ENCODE measurements around the gene SGO1.
A peak's percentile ranks its signal among the peaks of the same experiment; 100 is the strongest.

The SGO1 gene

GRCh38 chr3:20225769-20226168 is 39.8 kb upstream of the SGO1 start:
- peak in 1 of 2 donors; percentile 67 for DNase-seq
- Histone ChIP-seq H4K91ac (ENCODE audit: low read depth, low read length) (no peak overlapping the region), H3K4me2 (ENCODE audit: low read length) (no peak overlapping the region), H2AFZ (ENCODE audit: insufficient read depth, low read length, poor library complexity) (no peak overlapping the region), H2BK12ac (ENCODE audit: low read length) (no peak overlapping the region), H3K9ac (ENCODE audit: low read length) (no peak overlapping the region), H2AK5ac (ENCODE audit: low read length) (no peak overlapping the region), H3K27me3 (ENCODE audit: insufficient read depth, low read length) (no peaks in the 10 kb centered on the region), H4K8ac (ENCODE audit: low read depth, low read length) (no peak overlapping the region), H3K4me1 (ENCODE audit: control insufficient read depth in 1 of 2, insufficient read depth in 2 of 2, low read length in 2 of 2) (no peaks in the 10 kb centered on the region), H3K14ac (ENCODE audit: low read length) (no peak overlapping the region), H3K9me3 (ENCODE audit: insufficient read depth, low read depth, low read length) (no peaks in the 10 kb centered on the region), H3K23ac (ENCODE audit: low read length) (no peak overlapping the region), H3K79me1 (ENCODE audit: low read length) (no peaks in the 10 kb centered on the region), H2BK120ac (ENCODE audit: insufficient read depth, low read length, poor library complexity) (no peak overlapping the region), H3K4me3 (ENCODE audit: low read depth, low read length) (no peak overlapping the region), H3K4ac (ENCODE audit: low read depth, low read length) (no peak overlapping the region), H3K36me3 (ENCODE audit: control insufficient read depth in 1 of 2, insufficient read depth in 2 of 2, low read length in 2 of 2) (no peaks in the 10 kb centered on the region), H4K12ac (ENCODE audit: low read depth, low read length) (no peak overlapping the region), H2BK5ac (ENCODE audit: low read depth, low read length, poor library complexity) (no peak overlapping the region), H3K79me2 (ENCODE audit: control insufficient read depth, insufficient read depth, low read length, poor library complexity) (no peaks in the 10 kb centered on the region), H3K18ac (ENCODE audit: low read length) (no peak overlapping the region), H3K27ac (ENCODE audit: low read depth, low read length) (no peak overlapping the region)
- WGBS (ENCODE audit: extremely low coverage, insufficient coverage, insufficient read length): no CpG with 5 or more reads among the region's 2 CpGs

GRCh38 chr3:20222274-20222673 is 36.3 kb upstream of the SGO1 start:
- no peak overlapping the region for H3K23ac ChIP-seq (ENCODE audit: low read length)
- no peak overlapping the region for H4K8ac ChIP-seq (ENCODE audit: low read depth, low read length)
- no peak overlapping the region for H2AK5ac ChIP-seq (ENCODE audit: low read length)
- no peaks in the 10 kb centered on the region for H3K27me3 ChIP-seq (ENCODE audit: insufficient read depth, low read length)
- H3K79me1 ChIP-seq (ENCODE audit: low read length): no peaks in the 10 kb centered on the region
- no peak for DNase-seq
- no peak overlapping the region for H3K4me3 ChIP-seq (ENCODE audit: low read depth, low read length)
- H2BK5ac ChIP-seq (ENCODE audit: low read depth, low read length, poor library complexity): no peak overlapping the region
- no peak overlapping the region for H3K18ac ChIP-seq (ENCODE audit: low read length)
- H3K9ac ChIP-seq (ENCODE audit: low read length): no peak overlapping the region
- H3K9me3 ChIP-seq (ENCODE audit: insufficient read depth, low read depth, low read length): no peaks in the 10 kb centered on the region
- no peak overlapping the region for H3K14ac ChIP-seq (ENCODE audit: low read length)
- no CpG with 5 or more reads among the region's 2 CpGs for WGBS (ENCODE audit: extremely low coverage, insufficient coverage, insufficient read length)
- H3K79me2 ChIP-seq (ENCODE audit: control insufficient read depth, insufficient read depth, low read length, poor library complexity): no peaks in the 10 kb centered on the region
- H3K27ac ChIP-seq (ENCODE audit: low read depth, low read length): no peak overlapping the region
- no peak overlapping the region for H2AFZ ChIP-seq (ENCODE audit: insufficient read depth, low read length, poor library complexity)
- no peak overlapping the region for H3K4me2 ChIP-seq (ENCODE audit: low read length)
- H3K4ac ChIP-seq (ENCODE audit: low read depth, low read length): no peak overlapping the region
- no peak overlapping the region for H4K91ac ChIP-seq (ENCODE audit: low read depth, low read length)
- no peaks in the 10 kb centered on the region for H3K36me3 ChIP-seq (ENCODE audit: control insufficient read depth in 1 of 2, insufficient read depth in 2 of 2, low read length in 2 of 2)
- H2BK120ac ChIP-seq (ENCODE audit: insufficient read depth, low read length, poor library complexity): no peak overlapping the region
- no peaks in the 10 kb centered on the region for H3K4me1 ChIP-seq (ENCODE audit: control insufficient read depth in 1 of 2, insufficient read depth in 2 of 2, low read length in 2 of 2)
- H2BK12ac ChIP-seq (ENCODE audit: low read length): no peak overlapping the region
- no peak overlapping the region for H4K12ac ChIP-seq (ENCODE audit: low read depth, low read length)

- Histone ChIP-seq H3K14ac (ENCODE audit: low read length) (no peak overlapping the region), H2BK12ac (ENCODE audit: low read length) (no peak overlapping the region), H4K91ac (ENCODE audit: low read depth, low read length) (no peak overlapping the region), H3K23ac (ENCODE audit: low read length) (no peak overlapping the region), H3K27ac (ENCODE audit: low read depth, low read length) (no peak overlapping the region), H3K79me2 (ENCODE audit: control insufficient read depth, insufficient read depth, low read length, poor library complexity) (no peaks in the 10 kb centered on the region), H3K4ac (ENCODE audit: low read depth, low read length) (no peak overlapping the region), H4K8ac (ENCODE audit: low read depth, low read length) (no peak overlapping the region), H3K18ac (ENCODE audit: low read length) (no peak overlapping the region), H3K9ac (ENCODE audit: low read length) (no peak overlapping the region), H3K4me2 (ENCODE audit: low read length) (no peak overlapping the region), H2AFZ (ENCODE audit: insufficient read depth, low read length, poor library complexity) (no peak overlapping the region), H2BK120ac (ENCODE audit: insufficient read depth, low read length, poor library complexity) (no peak overlapping the region), H3K79me1 (ENCODE audit: low read length) (no peaks in the 10 kb centered on the region), H2BK5ac (ENCODE audit: low read depth, low read length, poor library complexity) (no peak overlapping the region), H3K36me3 (ENCODE audit: control insufficient read depth in 1 of 2, insufficient read depth in 2 of 2, low read length in 2 of 2) (no peaks in the 10 kb centered on the region), H2AK5ac (ENCODE audit: low read length) (no peak overlapping the region), H3K9me3 (ENCODE audit: insufficient read depth, low read depth, low read length) (no peaks in the 10 kb centered on the region), H3K27me3 (ENCODE audit: insufficient read depth, low read length) (no peaks in the 10 kb centered on the region), H3K4me3 (ENCODE audit: low read depth, low read length) (no peak overlapping the region), H4K12ac (ENCODE audit: low read depth, low read length) (no peak overlapping the region), H3K4me1 (ENCODE audit: control insufficient read depth in 1 of 2, insufficient read depth in 2 of 2, low read length in 2 of 2) (no peaks in the 10 kb centered on the region)
- no peak for DNase-seq
- no CpG with 5 or more reads among the region's 3 CpGs for WGBS (ENCODE audit: extremely low coverage, insufficient coverage, insufficient read length)
Measured at GRCh38 chr3:20218215-20218614, 32.2 kb upstream of the SGO1 start.

GRCh38 chr3:20215636-20216035 is 29.6 kb upstream of the SGO1 start:
- no peak overlapping the region for H4K8ac ChIP-seq (ENCODE audit: low read depth, low read length)
- H3K4me2 ChIP-seq (ENCODE audit: low read length): no peak overlapping the region
- H2AK5ac ChIP-seq (ENCODE audit: low read length): no peak overlapping the region
- H3K4me1 ChIP-seq (ENCODE audit: control insufficient read depth in 1 of 2, insufficient read depth in 2 of 2, low read length in 2 of 2): no peaks in the 10 kb centered on the region
- H3K23ac ChIP-seq (ENCODE audit: low read length): no peak overlapping the region
- H3K79me1 ChIP-seq (ENCODE audit: low read length): no peaks in the 10 kb centered on the region
- H3K27ac ChIP-seq (ENCODE audit: low read depth, low read length): no peak overlapping the region
- no peak overlapping the region for H4K12ac ChIP-seq (ENCODE audit: low read depth, low read length)
- H3K9me3 ChIP-seq (ENCODE audit: insufficient read depth, low read depth, low read length): no peaks in the 10 kb centered on the region
- H3K4ac ChIP-seq (ENCODE audit: low read depth, low read length): no peak overlapping the region
- H3K18ac ChIP-seq (ENCODE audit: low read length): no peak overlapping the region
- no peak overlapping the region for H4K91ac ChIP-seq (ENCODE audit: low read depth, low read length)
- no peak overlapping the region for H3K4me3 ChIP-seq (ENCODE audit: low read depth, low read length)
- H2BK12ac ChIP-seq (ENCODE audit: low read length): no peak overlapping the region
- H3K27me3 ChIP-seq (ENCODE audit: insufficient read depth, low read length): no peaks in the 10 kb centered on the region
- no peak overlapping the region for H2AFZ ChIP-seq (ENCODE audit: insufficient read depth, low read length, poor library complexity)
- no peaks in the 10 kb centered on the region for H3K79me2 ChIP-seq (ENCODE audit: control insufficient read depth, insufficient read depth, low read length, poor library complexity)
- WGBS (ENCODE audit: extremely low coverage, insufficient coverage, insufficient read length): no CpG with 5 or more reads among the region's 4 CpGs
- no peak overlapping the region for H3K14ac ChIP-seq (ENCODE audit: low read length)
- no peak overlapping the region for H3K9ac ChIP-seq (ENCODE audit: low read length)
- H2BK5ac ChIP-seq (ENCODE audit: low read depth, low read length, poor library complexity): no peak overlapping the region
- DNase-seq: no peak
- H2BK120ac ChIP-seq (ENCODE audit: insufficient read depth, low read length, poor library complexity): no peak overlapping the region
- H3K36me3 ChIP-seq (ENCODE audit: control insufficient read depth in 1 of 2, insufficient read depth in 2 of 2, low read length in 2 of 2): no peaks in the 10 kb centered on the region

All from trophoblast cell (in vitro differentiated cells and primary cell).